ENCODE measurements around the gene TAAR8. TPM values are rescaled to one million over a fixed set of nuclear protein-coding genes. Genes with fewer than 3 reads are reported as not detected.

Gene TAAR8
- total RNA-seq, 4 donors from 2014 or later: not detected

Other genes starting within 250 kb of the TAAR8 start
- gene MOXD1, start 151.2 kb upstream of the TAAR8 start, total RNA-seq: 10 to 100 TPM; 16.7 to 25.9 (median 21.0) TPM
- 10 to 100 TPM; 24.9 to 43.5 (median 31.8) TPM for gene STX7, start 39.6 kb upstream of the TAAR8 start, total RNA-seq
- not detected for gene TAAR9, start 14.4 kb upstream of the TAAR8 start, total RNA-seq
- not detected for gene TAAR6, start 17.6 kb downstream of the TAAR8 start, total RNA-seq
- gene TAAR5, start 37.1 kb downstream of the TAAR8 start, total RNA-seq: not detected
- gene TAAR2, start 71.6 kb downstream of the TAAR8 start, total RNA-seq: not detected
- not detected for gene TAAR1, start 106.5 kb downstream of the TAAR8 start, total RNA-seq
- gene VNN1, start 161.4 kb downstream of the TAAR8 start, total RNA-seq: 1 to 10 TPM in 1 of 4 donors, under 1 TPM in 3; 0.38 to 1.1 (median 0.67) TPM
- 1 to 10 TPM in 1 of 4 donors, under 1 TPM in 2, not detected in 1; 0.39 to 1.6 (median 0.64) TPM for gene VNN2, start 205.2 kb downstream of the TAAR8 start, total RNA-seq
- gene SLC18B1, start 246.0 kb downstream of the TAAR8 start, total RNA-seq: 10 to 100 TPM in 2 of 4 donors, 1 to 10 TPM in 2; 8.4 to 11.2 (median 9.9) TPM

Data from suprapubic skin (tissue), 4 donors.